ENCODE data around the gene GNPTG.

GNPTG gene

DNA sequence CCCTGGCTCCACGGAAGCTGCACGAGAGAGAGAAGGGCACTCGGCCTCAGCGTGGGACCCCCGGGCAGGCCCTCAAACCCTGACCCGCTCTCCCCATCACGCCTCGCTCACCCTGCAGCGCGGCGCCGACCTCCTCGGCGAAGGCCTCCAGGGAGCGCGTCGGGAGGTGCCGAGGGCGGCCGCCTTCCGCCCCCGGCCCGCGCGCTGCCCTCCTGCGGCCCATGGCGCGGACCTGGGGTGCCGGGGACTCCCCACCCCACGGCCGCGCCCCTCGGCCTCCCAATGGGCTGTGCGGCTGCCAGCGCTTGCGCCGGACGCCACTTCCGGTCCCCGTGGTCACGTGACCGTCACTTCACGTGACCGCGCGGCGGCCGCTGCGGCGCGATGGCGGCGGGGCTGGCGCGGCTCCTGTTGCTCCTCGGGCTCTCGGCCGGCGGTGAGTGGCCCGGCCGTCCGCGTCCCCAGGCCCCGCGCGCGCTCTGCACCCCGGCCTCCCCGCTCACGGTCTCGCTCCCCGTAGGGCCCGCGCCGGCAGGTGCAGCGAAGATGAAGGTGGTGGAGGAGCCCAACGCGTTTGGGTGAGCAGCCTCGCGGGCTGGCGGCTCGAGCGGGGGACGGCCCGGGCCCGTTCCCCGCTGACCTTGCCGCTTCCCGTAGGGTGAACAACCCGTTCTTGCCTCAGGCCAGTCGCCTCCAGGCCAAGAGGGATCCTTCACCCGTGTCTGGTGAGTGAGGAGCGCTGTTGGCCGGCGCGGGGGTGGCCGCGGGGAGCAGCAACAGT is at the start of gene GNPTG, which contains the start of gene TSR3:
Gene GNPTG, plus strand, starts transcription at position 350 of the 781 bp plus-strand sequence. Its CDS starts 35 bp downstream, at position 385.
Gene TSR3, minus strand, starts transcription at position 297 of the 781 bp plus-strand sequence. Its CDS starts 74 bp downstream, at position 223.
- peak; percentile 93 for DNase-seq (ENCODE audit: low read depth)
- Histone ChIP-seq H3K9me3 (ENCODE audit: control insufficient read depth, low read length) (no peaks in the 10 kb centered on the region), H3K4me1 (ENCODE audit: control insufficient read depth, insufficient read depth, low read length) (peaks cover 19% of the 10 kb centered on the region), H3K27me3 (replicated peaks; ENCODE audit: control insufficient read depth, insufficient read depth, low read length) (no peaks in the 10 kb centered on the region), H3K36me3 (ENCODE audit: control insufficient read depth, insufficient read depth, low read length, severe bottlenecking) (peaks cover 13% of the 10 kb centered on the region), H3K4me3 (ENCODE audit: low read length) (peak within 1 kb of the TSS; percentile 98), H3K9ac (ENCODE audit: low read length) (peak within 1 kb of the TSS; percentile 96)

DNA sequence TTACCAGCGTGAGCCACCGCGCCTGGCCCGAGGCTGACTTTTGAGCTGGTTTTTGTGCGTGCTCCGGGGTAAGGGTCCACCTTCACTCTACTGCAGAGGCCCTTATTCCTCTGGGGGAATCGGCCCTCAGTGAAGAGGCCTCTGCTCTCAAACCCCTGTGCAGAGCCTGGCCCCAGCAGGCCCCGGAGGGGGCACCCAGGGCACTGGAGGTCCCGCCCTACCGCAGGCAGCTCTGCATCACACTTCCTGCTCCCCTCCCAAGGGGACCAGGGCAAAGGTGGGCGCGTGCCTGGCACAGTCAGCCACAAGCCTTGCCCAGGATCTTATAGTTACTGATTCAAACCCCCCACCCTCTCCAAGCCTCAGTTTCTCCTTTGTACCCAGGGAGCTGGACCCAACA is 45.9 kb upstream of the GNPTG start:
- Histone ChIP-seq H3K36me3 (ENCODE audit: control insufficient read depth, insufficient read depth, low read length, severe bottlenecking) (no peaks in the 10 kb centered on the region), H3K27me3 (replicated peaks; ENCODE audit: control insufficient read depth, insufficient read depth, low read length) (no peaks in the 10 kb centered on the region), H3K4me3 (ENCODE audit: low read length) (no peak overlapping the region)

DNA sequence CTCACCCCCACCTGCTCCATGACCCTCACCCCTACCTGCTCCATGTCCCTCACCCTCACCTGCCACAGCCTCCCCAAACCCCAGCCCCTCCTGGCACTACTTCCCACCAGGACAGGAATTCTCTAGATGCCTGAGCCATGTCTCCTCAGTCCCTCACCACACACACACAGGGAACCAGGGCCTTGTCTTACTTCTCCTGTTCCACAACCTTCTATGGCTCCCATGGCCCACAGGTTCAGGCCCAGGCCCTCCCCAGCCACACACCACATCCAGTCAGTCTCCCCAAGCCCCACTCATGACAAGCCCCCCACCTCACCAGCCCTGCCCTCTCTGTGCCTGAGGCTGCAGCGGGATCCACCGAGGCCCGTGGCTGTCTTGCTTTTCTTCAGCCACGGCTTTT is 45.4 kb upstream of the GNPTG start:
- no peak overlapping the region for H3K9ac ChIP-seq (ENCODE audit: low read length)
- no peak for DNase-seq (ENCODE audit: low read depth)
- no peaks in the 10 kb centered on the region for H3K36me3 ChIP-seq (ENCODE audit: control insufficient read depth, insufficient read depth, low read length, severe bottlenecking)
- no peak overlapping the region for H3K4me3 ChIP-seq (ENCODE audit: low read length)
- H3K27me3 ChIP-seq (replicated peaks; ENCODE audit: control insufficient read depth, insufficient read depth, low read length), result no peaks in the 10 kb centered on the region
- no peaks in the 10 kb centered on the region for H3K9me3 ChIP-seq (ENCODE audit: control insufficient read depth, low read length)
- H3K4me1 ChIP-seq (ENCODE audit: control insufficient read depth, insufficient read depth, low read length), result peaks cover 10% of the 10 kb centered on the region

More for the DNA sequence above, 45.9 kb upstream of the GNPTG start:
- Histone ChIP-seq H3K9me3 (ENCODE audit: control insufficient read depth, low read length) (no peaks in the 10 kb centered on the region), H3K9ac (ENCODE audit: low read length) (no peak overlapping the region), H3K4me1 (ENCODE audit: control insufficient read depth, insufficient read depth, low read length) (peaks cover 5% of the 10 kb centered on the region)
- DNase-seq (ENCODE audit: low read depth), result no peak

DNA sequence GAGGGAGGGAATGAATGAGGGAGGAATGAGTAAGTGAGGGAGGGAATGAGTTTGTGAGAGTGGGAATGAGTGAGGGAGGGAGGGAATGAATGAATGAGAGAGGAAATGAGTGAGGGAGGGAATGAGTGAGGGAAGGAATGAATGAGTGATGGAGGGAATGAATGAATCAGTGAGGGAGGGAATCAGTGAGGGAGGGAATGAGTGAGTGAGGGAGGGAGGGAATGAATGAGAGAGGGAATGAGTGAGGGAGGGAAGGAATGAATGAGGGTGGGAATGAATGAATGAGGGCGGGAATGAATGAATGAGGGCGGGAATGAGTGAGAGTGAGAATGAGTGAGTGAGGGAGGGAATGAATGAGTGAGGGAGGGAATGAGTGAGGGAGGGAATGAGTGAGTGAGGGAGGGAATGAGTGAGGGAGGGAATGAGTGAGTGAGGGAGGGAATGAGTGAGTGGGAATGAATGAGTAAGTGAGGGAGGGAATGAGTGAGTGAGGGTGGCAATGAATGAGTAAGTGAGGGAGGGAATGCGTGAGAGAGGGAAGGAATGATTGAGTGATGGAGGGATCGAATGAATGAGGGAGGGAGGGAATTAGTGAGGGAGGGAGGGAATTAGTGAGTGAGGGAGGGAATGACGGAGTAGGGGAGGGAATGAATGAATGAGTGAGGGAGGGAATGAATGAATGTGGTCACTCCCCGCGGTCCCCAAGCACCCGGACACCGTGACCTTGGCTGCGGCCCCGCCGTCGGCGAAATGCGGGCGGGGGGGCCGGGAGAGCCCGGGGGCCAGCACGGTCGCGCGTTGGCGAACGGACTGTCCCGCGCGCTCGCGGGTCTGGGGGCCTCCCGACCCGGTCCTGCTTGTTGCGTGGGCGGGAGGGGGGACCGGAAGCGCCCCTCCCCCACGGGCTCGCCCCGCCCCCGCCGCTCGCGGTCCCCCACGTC is 43.4 kb upstream of the GNPTG start:
- Histone ChIP-seq H3K9me3 (ENCODE audit: control insufficient read depth, low read length) (no peaks in the 10 kb centered on the region), H3K36me3 (ENCODE audit: control insufficient read depth, insufficient read depth, low read length, severe bottlenecking) (peaks cover 6% of the 10 kb centered on the region), H3K9ac (ENCODE audit: low read length) (peak overlapping the region; percentile 63), H3K4me3 (ENCODE audit: low read length) (peak overlapping the region; percentile 77), H3K4me1 (ENCODE audit: control insufficient read depth, insufficient read depth, low read length) (peaks cover 27% of the 10 kb centered on the region), H3K27me3 (replicated peaks; ENCODE audit: control insufficient read depth, insufficient read depth, low read length) (no peaks in the 10 kb centered on the region)
- no peak for DNase-seq (ENCODE audit: low read depth)

DNA sequence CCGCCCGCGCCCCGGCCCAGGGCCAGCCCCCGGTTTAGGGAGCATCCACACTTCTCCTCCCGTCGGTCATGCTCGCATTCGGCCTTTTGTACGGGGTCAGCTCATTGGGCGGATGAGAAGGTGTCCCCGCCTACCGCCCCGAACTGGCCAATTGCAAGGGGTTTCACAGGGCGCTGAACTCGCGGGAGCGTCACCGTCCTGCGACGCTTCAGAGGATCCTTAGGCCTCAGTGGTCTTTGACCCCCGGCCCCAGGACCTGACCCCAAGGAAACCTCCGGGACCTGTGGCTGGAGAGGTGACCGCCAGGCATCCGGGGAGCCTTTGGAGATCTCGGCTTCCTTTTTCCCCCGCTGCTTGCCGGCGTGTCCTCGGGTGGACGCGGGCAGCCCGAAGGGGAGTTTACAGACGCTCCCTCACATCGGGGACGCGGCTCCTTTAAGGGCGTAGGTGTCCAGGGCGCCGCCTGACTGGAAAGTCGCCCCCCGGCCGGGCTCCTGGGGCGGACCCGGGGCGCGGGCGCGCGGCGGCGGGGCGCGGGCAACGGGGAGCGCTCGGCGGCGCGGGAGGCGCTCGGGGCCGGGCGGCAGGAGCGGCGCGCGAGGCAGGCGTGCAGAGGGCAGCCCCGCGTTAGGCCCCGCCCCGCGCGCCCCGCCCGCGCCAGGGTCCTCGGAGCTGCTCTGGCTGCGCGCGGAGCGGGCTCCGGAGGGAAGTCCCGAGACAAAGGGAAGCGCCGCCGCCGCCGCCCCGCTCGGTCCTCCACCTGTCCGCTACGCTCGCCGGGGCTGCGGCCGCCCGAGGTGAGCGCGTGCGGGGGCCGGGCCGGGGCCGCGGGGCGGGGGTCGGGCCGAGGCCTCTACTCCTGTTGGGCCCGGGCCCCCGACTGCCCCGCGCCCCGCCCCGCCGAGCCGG is 42.5 kb upstream of the GNPTG start, which contains the start of gene UBE2I:
Gene UBE2I, plus strand, starts transcription at position 660 of the 909 bp plus-strand sequence. CDS start 4,395 bp downstream, outside the sequence.
- peak within 1 kb of the TSS; percentile 99 for H3K9ac ChIP-seq (ENCODE audit: low read length)
- no peaks in the 10 kb centered on the region for H3K9me3 ChIP-seq (ENCODE audit: control insufficient read depth, low read length)
- H3K27me3 ChIP-seq (replicated peaks; ENCODE audit: control insufficient read depth, insufficient read depth, low read length), result no peaks in the 10 kb centered on the region
- H3K4me3 ChIP-seq (ENCODE audit: low read length), result peak within 1 kb of the TSS; percentile 96
- H3K4me1 ChIP-seq (ENCODE audit: control insufficient read depth, insufficient read depth, low read length), result peaks cover 27% of the 10 kb centered on the region
- H3K36me3 ChIP-seq (ENCODE audit: control insufficient read depth, insufficient read depth, low read length, severe bottlenecking), result peaks cover 7% of the 10 kb centered on the region
- DNase-seq (ENCODE audit: low read depth), result peak; percentile 98

DNA sequence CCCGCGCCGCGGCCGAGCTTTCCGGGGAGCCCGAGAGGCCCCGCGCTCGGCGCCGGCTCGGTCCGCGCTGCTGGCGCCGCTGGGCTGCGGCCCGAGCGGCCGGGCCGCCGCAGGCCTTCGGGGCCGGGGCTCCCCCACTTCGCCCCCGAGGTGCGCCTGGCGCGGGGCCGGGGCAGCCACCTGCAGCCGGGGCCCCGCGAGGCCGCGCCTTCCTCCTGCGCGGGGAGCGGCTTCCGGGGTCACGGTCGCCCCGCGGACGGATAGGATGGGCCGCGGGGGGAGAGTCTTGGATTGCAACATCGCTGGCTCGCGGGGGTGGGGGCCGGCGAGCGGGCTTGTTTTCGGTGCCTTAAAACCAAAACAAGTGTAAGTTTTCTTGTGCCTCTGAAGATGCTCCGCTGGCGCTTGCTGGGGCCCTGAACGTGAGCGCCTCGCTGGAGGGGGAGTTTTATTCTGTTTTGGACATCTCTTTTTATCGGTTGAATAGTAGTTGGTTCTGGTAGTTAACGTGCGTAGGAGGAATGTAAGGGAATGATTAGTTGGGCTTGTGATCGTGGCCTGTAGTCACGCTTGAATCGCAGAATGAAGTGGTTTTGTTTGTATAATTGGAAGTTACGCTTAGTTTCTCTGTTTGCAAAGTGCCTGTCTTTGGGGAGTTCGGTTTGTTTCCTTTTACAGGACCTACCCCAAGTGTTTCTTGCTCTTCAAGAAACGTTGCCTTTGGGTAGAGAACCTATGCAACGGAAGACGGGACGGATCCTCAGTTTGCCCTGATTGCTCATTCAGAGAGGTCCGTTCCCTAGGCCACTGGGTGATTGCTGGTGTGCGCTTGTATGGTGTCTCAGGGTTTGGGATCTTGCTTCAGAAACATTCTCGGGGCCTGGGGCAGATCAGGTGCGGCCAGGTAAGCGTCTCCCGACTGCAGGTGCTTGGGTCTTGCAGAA is 41.6 kb upstream of the GNPTG start:
- peak; percentile 83 for DNase-seq (ENCODE audit: low read depth)
- H3K9ac ChIP-seq (ENCODE audit: low read length), result peak overlapping the region; percentile 89

DNA sequence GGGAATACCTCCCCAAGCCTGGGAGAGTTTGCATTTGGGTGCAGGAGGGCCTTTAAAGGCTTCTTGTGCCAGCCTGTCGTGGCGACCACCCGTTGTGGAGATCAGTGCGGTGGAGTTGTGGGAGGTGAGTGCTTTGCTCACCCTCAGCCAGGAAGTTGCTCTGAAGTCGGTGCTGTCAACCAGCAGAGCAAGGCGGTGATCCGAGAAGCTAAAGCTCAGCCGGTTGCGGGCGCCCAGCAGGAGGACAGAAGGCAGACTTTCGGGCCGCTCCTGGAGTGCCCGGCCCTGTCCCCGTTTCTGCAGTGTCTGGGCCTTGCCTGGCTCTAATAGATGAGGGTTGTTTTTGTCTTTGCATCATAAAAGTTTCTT is 40.9 kb upstream of the GNPTG start:
- H3K36me3 ChIP-seq (ENCODE audit: control insufficient read depth, insufficient read depth, low read length, severe bottlenecking), result peaks cover 20% of the 10 kb centered on the region
- DNase-seq (ENCODE audit: low read depth), result peak; percentile 45
- no peaks in the 10 kb centered on the region for H3K9me3 ChIP-seq (ENCODE audit: control insufficient read depth, low read length)
- no peaks in the 10 kb centered on the region for H3K27me3 ChIP-seq (replicated peaks; ENCODE audit: control insufficient read depth, insufficient read depth, low read length)
- peaks cover 27% of the 10 kb centered on the region for H3K4me1 ChIP-seq (ENCODE audit: control insufficient read depth, insufficient read depth, low read length)
- peak overlapping the region; percentile 89 for H3K9ac ChIP-seq (ENCODE audit: low read length)
- H3K4me3 ChIP-seq (ENCODE audit: low read length), result peak overlapping the region; percentile 96

More for the DNA sequence above, 41.6 kb upstream of the GNPTG start:
- H3K4me1 ChIP-seq (ENCODE audit: control insufficient read depth, insufficient read depth, low read length), result peaks cover 27% of the 10 kb centered on the region
- no peaks in the 10 kb centered on the region for H3K27me3 ChIP-seq (replicated peaks; ENCODE audit: control insufficient read depth, insufficient read depth, low read length)
- H3K9me3 ChIP-seq (ENCODE audit: control insufficient read depth, low read length), result no peaks in the 10 kb centered on the region
- H3K4me3 ChIP-seq (ENCODE audit: low read length), result peak overlapping the region; percentile 96
- H3K36me3 ChIP-seq (ENCODE audit: control insufficient read depth, insufficient read depth, low read length, severe bottlenecking), result peaks cover 14% of the 10 kb centered on the region

DNA sequence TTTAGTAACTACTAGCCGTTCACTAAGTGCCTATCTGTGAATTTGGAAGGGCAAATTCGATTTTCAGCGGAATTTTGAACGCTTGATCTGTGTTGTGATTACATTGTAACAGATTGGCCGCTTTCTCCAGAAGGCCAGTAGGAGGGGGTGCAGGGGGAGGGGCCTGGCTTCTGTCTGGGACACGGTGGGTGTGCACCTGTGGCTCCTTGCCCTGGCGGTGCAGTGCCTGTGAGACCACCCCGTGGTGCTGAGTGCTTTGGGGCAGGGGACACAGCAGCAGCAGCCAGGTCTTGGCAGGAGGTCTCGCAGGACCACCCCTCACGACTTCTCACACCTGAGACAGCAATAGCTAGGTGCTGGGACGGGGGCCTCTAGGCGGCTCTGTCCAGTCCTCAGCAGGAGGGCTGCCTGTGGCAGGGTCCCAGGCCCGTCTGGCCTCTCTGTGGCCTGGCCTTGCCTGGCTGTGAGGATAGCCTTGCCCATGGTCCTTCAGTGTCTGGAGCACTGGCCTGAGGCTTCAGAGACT is 40.5 kb upstream of the GNPTG start:
- Histone ChIP-seq H3K4me3 (ENCODE audit: low read length) (peak overlapping the region; percentile 96), H3K27me3 (replicated peaks; ENCODE audit: control insufficient read depth, insufficient read depth, low read length) (no peaks in the 10 kb centered on the region), H3K9ac (ENCODE audit: low read length) (peak overlapping the region; percentile 89), H3K36me3 (ENCODE audit: control insufficient read depth, insufficient read depth, low read length, severe bottlenecking) (peaks cover 25% of the 10 kb centered on the region), H3K4me1 (ENCODE audit: control insufficient read depth, insufficient read depth, low read length) (peaks cover 27% of the 10 kb centered on the region), H3K9me3 (ENCODE audit: control insufficient read depth, low read length) (no peaks in the 10 kb centered on the region)
- peak; percentile 32 for DNase-seq (ENCODE audit: low read depth)

DNA sequence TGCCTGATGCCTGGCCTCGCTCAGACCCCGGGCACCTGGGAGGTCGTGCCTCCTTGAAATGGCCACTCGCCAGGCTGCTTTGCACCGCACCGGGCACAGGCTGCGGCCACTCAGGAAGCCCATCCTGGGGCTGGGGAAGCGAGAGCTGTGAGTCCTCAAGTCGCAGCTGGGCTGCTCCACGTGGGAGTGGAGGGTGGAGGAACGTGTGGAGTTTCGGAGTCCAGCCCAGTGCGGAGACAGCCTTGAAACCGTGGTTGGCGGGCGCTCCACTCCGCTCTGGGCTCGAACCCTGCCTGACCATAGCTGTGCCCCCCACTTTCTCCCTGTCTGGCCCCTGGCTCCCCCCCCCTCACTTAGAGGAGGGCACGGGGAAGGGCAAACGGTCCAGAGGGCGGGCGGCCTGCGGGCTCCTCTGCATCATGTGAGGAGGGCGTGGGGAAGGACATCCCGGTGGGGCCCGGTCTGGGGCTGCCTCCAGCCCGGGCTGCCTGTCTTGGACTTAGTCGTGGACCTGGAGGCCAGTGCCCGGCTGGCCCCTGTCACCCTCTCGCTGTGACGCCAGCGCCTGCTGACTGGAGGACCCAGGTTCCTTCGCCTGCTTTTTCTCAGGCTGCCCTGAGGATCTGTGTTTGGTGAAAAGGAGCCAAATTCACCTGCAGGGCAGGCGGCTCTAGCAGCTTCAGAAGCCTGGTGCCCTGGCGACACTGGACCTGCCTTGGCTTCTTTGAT is 39.8 kb upstream of the GNPTG start:
- H3K27me3 ChIP-seq (replicated peaks; ENCODE audit: control insufficient read depth, insufficient read depth, low read length), result no peaks in the 10 kb centered on the region
- peak overlapping the region; percentile 89 for H3K9ac ChIP-seq (ENCODE audit: low read length)
- H3K36me3 ChIP-seq (ENCODE audit: control insufficient read depth, insufficient read depth, low read length, severe bottlenecking), result peaks cover 31% of the 10 kb centered on the region
- H3K4me1 ChIP-seq (ENCODE audit: control insufficient read depth, insufficient read depth, low read length), result peaks cover 27% of the 10 kb centered on the region
- H3K4me3 ChIP-seq (ENCODE audit: low read length), result peak overlapping the region; percentile 96
- peak; percentile 26 for DNase-seq (ENCODE audit: low read depth)
- no peaks in the 10 kb centered on the region for H3K9me3 ChIP-seq (ENCODE audit: control insufficient read depth, low read length)

Data from adipocyte (in vitro differentiated cells).